ENCODE results near the gene WIPF1.

DNA sequence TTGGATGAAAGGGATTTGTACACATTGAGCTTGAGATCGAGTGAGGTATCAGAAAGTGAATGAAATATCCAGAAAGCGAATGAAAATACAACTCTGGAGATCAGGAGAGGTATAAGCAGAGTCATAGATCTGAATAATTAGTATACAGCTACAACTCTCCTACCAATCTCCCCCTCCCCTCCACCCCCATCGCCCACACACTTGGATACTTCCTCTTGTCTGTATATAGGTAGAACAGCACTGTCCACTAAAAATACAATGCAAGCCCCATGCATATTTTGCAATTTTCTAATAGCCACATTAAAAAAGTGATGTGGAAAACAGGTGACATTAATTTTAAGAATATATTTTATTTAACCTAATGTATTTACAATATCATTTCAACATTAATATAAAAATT is 23.7 kb upstream of the WIPF1 start:
- TF ChIP-seq POLR2A (IDR thresholded peaks at IDR 0.05; ENCODE audit: insufficient read depth in 1 of 2, low read depth in 2 of 2, low read length in 2 of 2) (no peak), RAD21 (CRISPR knock-in tag; IDR thresholded peaks at IDR 0.05) (no peak), RAD51 (IDR thresholded peaks at IDR 0.05; ENCODE audit: borderline replicate concordance) (no peak), CEBPG (CRISPR knock-in tag; IDR thresholded peaks at IDR 0.05) (no peak), ZFP36 (IDR thresholded peaks at IDR 0.05; ENCODE audit: borderline replicate concordance, low read depth, low read length, partially characterized antibody) (no peak), FOXP1 (IDR thresholded peaks at IDR 0.05) (no peak), FOXP1 (CRISPR knock-in tag; IDR thresholded peaks at IDR 0.05) (no peak), CTCF (CRISPR knock-in tag; IDR thresholded peaks at IDR 0.05) (no peak), MTA1 (CRISPR knock-in tag; IDR thresholded peaks at IDR 0.05; ENCODE audit: borderline replicate concordance) (no peak)
- TF ChIP-seq, protein P1, sequence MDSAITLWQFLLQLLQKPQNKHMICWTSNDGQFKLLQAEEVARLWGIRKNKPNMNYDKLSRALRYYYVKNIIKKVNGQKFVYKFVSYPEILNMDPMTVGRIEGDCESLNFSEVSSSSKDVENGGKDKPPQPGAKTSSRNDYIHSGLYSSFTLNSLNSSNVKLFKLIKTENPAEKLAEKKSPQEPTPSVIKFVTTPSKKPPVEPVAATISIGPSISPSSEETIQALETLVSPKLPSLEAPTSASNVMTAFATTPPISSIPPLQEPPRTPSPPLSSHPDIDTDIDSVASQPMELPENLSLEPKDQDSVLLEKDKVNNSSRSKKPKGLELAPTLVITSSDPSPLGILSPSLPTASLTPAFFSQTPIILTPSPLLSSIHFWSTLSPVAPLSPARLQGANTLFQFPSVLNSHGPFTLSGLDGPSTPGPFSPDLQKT (CRISPR knock-in tag; IDR thresholded peaks at IDR 0.05; ENCODE audit: borderline replicate concordance) = no peak
- TF ChIP-seq, protein P2, sequence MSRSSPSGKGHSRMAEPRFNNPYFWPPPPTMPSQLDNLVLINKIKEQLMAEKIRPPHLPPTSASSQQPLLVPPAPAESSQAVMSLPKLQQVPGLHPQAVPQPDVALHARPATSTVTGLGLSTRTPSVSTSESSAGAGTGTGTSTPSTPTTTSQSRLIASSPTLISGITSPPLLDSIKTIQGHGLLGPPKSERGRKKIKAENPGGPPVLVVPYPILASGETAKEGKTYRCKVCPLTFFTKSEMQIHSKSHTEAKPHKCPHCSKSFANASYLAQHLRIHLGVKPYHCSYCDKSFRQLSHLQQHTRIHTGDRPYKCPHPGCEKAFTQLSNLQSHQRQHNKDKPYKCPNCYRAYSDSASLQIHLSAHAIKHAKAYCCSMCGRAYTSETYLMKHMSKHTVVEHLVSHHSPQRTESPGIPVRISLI (CRISPR knock-in tag; IDR thresholded peaks at IDR 0.05; ENCODE audit: borderline replicate concordance) = no peak
